ENCODE measurements around the gene SPTBN1.
A peak's percentile ranks its signal among the peaks of the same experiment; 100 is the strongest.

SPTBN1 gene

GRCh38 chr2:54455563-54456361 lies at the start of gene SPTBN1:
TSS of gene SPTBN1 (plus strand) at chr2:54456327. CDS start at chr2:54526419, 70,092 bp downstream.
- TF ChIP-seq CTCF (conservative IDR thresholded peaks at IDR 0.05; ENCODE audit: low read length), result no peak
- peak; percentile 93 for DNase-seq (ENCODE audit: low read depth)
- H3K4me3 ChIP-seq (ENCODE audit: low read length), result peak within 1 kb of the TSS; percentile 79

- no peak for TF ChIP-seq CTCF (conservative IDR thresholded peaks at IDR 0.05; ENCODE audit: low read length)
- no peak for DNase-seq (ENCODE audit: low read depth)
- H3K4me3 ChIP-seq (ENCODE audit: low read length), result no peak overlapping the region
Observed at GRCh38 chr2:54407693-54408092, 48.4 kb upstream of the SPTBN1 start.

GRCh38 chr2:54408288-54408687 lies 47.8 kb upstream of the SPTBN1 start:
- no peak overlapping the region for H3K4me3 ChIP-seq (ENCODE audit: low read length)
- no peak for TF ChIP-seq CTCF (conservative IDR thresholded peaks at IDR 0.05; ENCODE audit: low read length)
- DNase-seq (ENCODE audit: low read depth), result no peak

GRCh38 chr2:54409752-54410151 lies 46.4 kb upstream of the SPTBN1 start:
- H3K4me3 ChIP-seq (ENCODE audit: low read length), result no peak overlapping the region
- no peak for DNase-seq (ENCODE audit: low read depth)
- TF ChIP-seq CTCF (conservative IDR thresholded peaks at IDR 0.05; ENCODE audit: low read length), result no peak

- H3K4me3 ChIP-seq (ENCODE audit: low read length), result no peak overlapping the region
- TF ChIP-seq CTCF (conservative IDR thresholded peaks at IDR 0.05; ENCODE audit: low read length), result no peak
- DNase-seq (ENCODE audit: low read depth), result no peak
Observed at GRCh38 chr2:54411801-54412354, 44.2 kb upstream of the SPTBN1 start.

- no peak overlapping the region for H3K4me3 ChIP-seq (ENCODE audit: low read length)
- TF ChIP-seq CTCF (conservative IDR thresholded peaks at IDR 0.05; ENCODE audit: low read length), result no peak
- no peak for DNase-seq (ENCODE audit: low read depth)
Observed at GRCh38 chr2:54416166-54416813, 39.8 kb upstream of the SPTBN1 start.
